ENCODE data around the gene MLN.

GRCh38 chr6:33758815-33759216, 45.0 kb downstream of the MLN start:
- TF ChIP-seq, protein P1, sequence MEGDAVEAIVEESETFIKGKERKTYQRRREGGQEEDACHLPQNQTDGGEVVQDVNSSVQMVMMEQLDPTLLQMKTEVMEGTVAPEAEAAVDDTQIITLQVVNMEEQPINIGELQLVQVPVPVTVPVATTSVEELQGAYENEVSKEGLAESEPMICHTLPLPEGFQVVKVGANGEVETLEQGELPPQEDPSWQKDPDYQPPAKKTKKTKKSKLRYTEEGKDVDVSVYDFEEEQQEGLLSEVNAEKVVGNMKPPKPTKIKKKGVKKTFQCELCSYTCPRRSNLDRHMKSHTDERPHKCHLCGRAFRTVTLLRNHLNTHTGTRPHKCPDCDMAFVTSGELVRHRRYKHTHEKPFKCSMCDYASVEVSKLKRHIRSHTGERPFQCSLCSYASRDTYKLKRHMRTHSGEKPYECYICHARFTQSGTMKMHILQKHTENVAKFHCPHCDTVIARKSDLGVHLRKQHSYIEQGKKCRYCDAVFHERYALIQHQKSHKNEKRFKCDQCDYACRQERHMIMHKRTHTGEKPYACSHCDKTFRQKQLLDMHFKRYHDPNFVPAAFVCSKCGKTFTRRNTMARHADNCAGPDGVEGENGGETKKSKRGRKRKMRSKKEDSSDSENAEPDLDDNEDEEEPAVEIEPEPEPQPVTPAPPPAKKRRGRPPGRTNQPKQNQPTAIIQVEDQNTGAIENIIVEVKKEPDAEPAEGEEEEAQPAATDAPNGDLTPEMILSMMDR (conservative IDR thresholded peaks at IDR 0.05), result no peak
- no peak for TF ChIP-seq ZFX (IDR thresholded peaks at IDR 0.05)
